ENCODE data around the gene SHMT1.

SHMT1 gene

DNA sequence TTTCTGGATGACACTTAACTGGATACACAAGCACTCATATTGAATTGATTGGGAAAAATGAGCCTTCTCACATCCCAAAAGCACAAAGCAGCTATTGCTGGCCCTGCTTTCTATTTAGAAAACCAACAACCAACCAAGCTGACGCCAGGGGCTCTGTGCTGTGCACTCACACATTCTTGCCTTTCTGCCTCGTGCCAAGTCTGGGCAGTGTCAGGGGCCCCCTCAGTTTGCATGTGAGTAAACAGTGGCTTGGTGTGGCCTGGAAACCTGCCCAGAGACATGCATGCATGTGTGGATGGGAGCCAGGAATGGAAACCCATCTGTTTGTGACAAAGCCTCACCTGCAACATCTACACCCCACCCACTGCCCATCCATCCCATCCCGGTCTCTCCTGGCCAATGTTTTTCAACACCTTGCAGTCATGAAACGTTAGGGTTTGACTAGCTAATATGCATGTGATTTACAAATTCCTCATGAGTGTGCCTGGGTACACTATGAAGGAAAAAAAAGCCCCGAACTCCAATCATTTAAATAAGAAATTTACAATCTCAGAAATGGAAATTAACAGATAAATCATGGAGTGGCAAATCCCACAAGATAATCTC is 82.5 kb downstream of the SHMT1 start:
- no peak for DNase-seq

DNA sequence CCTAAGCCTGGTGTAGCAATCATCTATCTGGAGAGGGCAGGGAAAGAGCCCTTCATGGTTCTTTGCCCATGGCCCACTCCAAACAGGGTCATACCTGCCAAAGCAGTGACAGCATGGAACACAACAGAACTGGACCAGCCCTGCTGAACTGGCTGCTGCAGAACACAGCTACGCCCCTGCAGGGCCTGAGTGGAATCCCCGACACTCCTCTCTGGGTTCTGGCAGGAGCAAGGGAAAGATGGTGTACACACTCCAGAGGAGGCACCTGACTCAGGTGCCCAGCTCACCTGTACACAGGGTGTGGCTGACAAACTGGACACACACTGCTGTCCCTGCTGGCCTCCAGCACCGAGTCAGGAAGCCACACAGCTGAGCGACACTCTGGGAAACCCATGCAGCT is 83.1 kb downstream of the SHMT1 start:
- DNase-seq, result no peak

- DNase-seq, result no peak
Observed at GRCh38 chr17:18278867-18279266, 84.5 kb downstream of the SHMT1 start.
